ENCODE results near the gene TMIGD1.

TMIGD1 gene

GRCh38 chr17:30318155-30318554 lies 15.7 kb downstream of the TMIGD1 start:
- no peak for TF ChIP-seq CTCF (IDR thresholded peaks at IDR 0.05; ENCODE audit: control extremely low read depth, extremely low read depth, low read depth, missing control alignments)
- DNase-seq (ENCODE audit: extremely low spot score): no peak
- POLR2A ChIA-PET: no interaction called here
- CTCF ChIA-PET: interaction anchor here (1.2 to 1.7 kb wide), 4 partner anchors 9 to 23 kb away, joined by 3 to 4 read pairs (median 4); no protein-coding TSS in a partner anchor

- no peak for TF ChIP-seq CTCF (IDR thresholded peaks at IDR 0.05; ENCODE audit: control extremely low read depth, extremely low read depth, low read depth, missing control alignments)
- CTCF ChIA-PET: interaction anchor here (1.4 to 1.5 kb wide), 2 partner anchors 10 to 11 kb away, joined by 4 to 6 read pairs; no protein-coding TSS in a partner anchor
- no peak for DNase-seq (ENCODE audit: extremely low spot score)
- POLR2A ChIA-PET: no interaction called here
Measured at GRCh38 chr17:30316736-30317135, 17.1 kb downstream of the TMIGD1 start.

GRCh38 chr17:30315106-30315505 lies 18.8 kb downstream of the TMIGD1 start:
- ChIA-PET CTCF (interaction anchor here (0.9 to 1.6 kb wide), 4 partner anchors 19 to 29 kb away, joined by 3 to 5 read pairs (median 4); no protein-coding TSS in a partner anchor), POLR2A (no interaction called here)
- no peak for TF ChIP-seq CTCF (IDR thresholded peaks at IDR 0.05; ENCODE audit: control extremely low read depth, extremely low read depth, low read depth, missing control alignments)
- no peak for DNase-seq (ENCODE audit: extremely low spot score)

- CTCF ChIA-PET: interaction anchor here (0.9 to 1.6 kb wide), 3 partner anchors 22 to 28 kb away, joined by 3 to 5 read pairs (median 3); no protein-coding TSS in a partner anchor
- no peak for DNase-seq (ENCODE audit: extremely low spot score)
- POLR2A ChIA-PET: no interaction called here
- no peak for TF ChIP-seq CTCF (IDR thresholded peaks at IDR 0.05; ENCODE audit: control extremely low read depth, extremely low read depth, low read depth, missing control alignments)
Measured at GRCh38 chr17:30314474-30314873, 19.4 kb downstream of the TMIGD1 start.

- TF ChIP-seq CTCF (IDR thresholded peaks at IDR 0.05; ENCODE audit: control extremely low read depth, extremely low read depth, low read depth, missing control alignments): no peak
- DNase-seq (ENCODE audit: extremely low spot score): no peak
- ChIA-PET CTCF (interaction anchor here (1.0 to 2.8 kb wide), 2 partner anchors 9 to 14 kb away, joined by 3 to 9 read pairs; no protein-coding TSS in a partner anchor), POLR2A (no interaction called here)
Measured at GRCh38 chr17:30312226-30312625, 21.6 kb downstream of the TMIGD1 start.

- TF ChIP-seq CTCF (IDR thresholded peaks at IDR 0.05; ENCODE audit: control extremely low read depth, extremely low read depth, low read depth, missing control alignments): no peak
- no peak for DNase-seq (ENCODE audit: extremely low spot score)
- ChIA-PET POLR2A (no interaction called here), CTCF (no interaction called here)
Measured at GRCh38 chr17:30310562-30310961, 23.3 kb downstream of the TMIGD1 start.
